Esophagus squamous epithelium (tissue), 5 donors: Measurements from ENCODE around the gene SYTL5. TPM values are rescaled to one million over a fixed set of nuclear protein-coding genes. Genes with fewer than 3 reads are reported as not detected.

Experiments used
- DNase-seq: peaks from one replicate; lab custom pipeline; 2025; lab: John Stamatoyannopoulos, UW
- H3K27ac ChIP-seq, 4 donors: fragments of 200-600 bp; sonication (generic); one replicate each; pipeline ENCODE4 v1.5.1; 2016 to 2019; ENCODE audit warnings: mild to moderate bottlenecking in 1 of 4
- H3K27me3 ChIP-seq, 4 donors: fragments of 200-600 bp; sonication (generic); 1 replicate in 3 of 4; 2 replicates in 1 of 4; pipeline versions ENCODE4 v1.5.1 to v1.6.0; 2017 to 2021; ENCODE audit warnings: antibody characterized with exemption in 1 of 4
- H3K36me3 ChIP-seq, 3 donors: fragments of 200-600 bp; sonication (generic); one replicate each; pipeline ENCODE4 v1.5.1; 2016 to 2019
- H3K4me1 ChIP-seq, 3 donors: fragments of 200-600 bp; sonication (generic); one replicate each; pipeline ENCODE4 v1.5.1; 2017 to 2019
- H3K4me3 ChIP-seq, 4 donors: fragments of 200-600 bp; sonication (generic); 1 replicate in 3 of 4; 2 replicates in 1 of 4; pipeline ENCODE4 v1.5.1; 2016 to 2019; ENCODE audit warnings: mild to moderate bottlenecking in 2 of 4, moderate library complexity in 1 of 4
- H3K9me3 ChIP-seq, 3 donors: fragments of 200-600 bp; sonication (generic); one replicate each; pipeline ENCODE4 v1.5.1; 2016 to 2019
- POLR2A ChIP-seq, 4 donors: fragments of 450-650 bp; IDR thresholded peaks; one replicate each; pipeline ENCODE4 v1.6.1; 2017; ENCODE audit warnings: antibody characterized with exemption in 4 of 4, mild to moderate bottlenecking in 4 of 4, moderate library complexity in 3 of 4
- WGBS, 2 donors: methylation state at CpG; one replicate each; pipeline ENCODE4 v1.1.5; 2018; 5-methylcytosine and 5-hydroxymethylcytosine counted together
- intact Hi-C: fragments of 100-400 bp; cut with DNase I; formaldehyde crosslinking; loops from one replicate; pipeline ENCODE4 v1.15.0; 2022
- total RNA-seq, 4 donors: library from RNA; depleted of rRNA; stranded (reverse); fragments of >200 nt; gene quantifications; one replicate each; pipeline ENCODE4 v1.1.0, GENCODE V29; 2016
- TF ChIP-seq, protein P1 (sequence below), 6 experiments: fragments of 450-650 bp in 4 of 6; fragments of 200-600 bp in 2 of 6; sonication (generic) in 2 of 6; IDR thresholded peaks; one replicate each; pipeline ENCODE4 v1.5.1; 2016 to 2019; ENCODE audit warnings: antibody characterized with exemption in 6 of 6, mild to moderate bottlenecking in 4 of 6, moderate library complexity in 4 of 6
- donor health status: DM: yes; HTN: yes; CAD: no.

SYTL5 gene
- total RNA-seq, 4 donors from 2014 or later, result 0.76 to 8.9 (median 4.8) TPM

DNA sequence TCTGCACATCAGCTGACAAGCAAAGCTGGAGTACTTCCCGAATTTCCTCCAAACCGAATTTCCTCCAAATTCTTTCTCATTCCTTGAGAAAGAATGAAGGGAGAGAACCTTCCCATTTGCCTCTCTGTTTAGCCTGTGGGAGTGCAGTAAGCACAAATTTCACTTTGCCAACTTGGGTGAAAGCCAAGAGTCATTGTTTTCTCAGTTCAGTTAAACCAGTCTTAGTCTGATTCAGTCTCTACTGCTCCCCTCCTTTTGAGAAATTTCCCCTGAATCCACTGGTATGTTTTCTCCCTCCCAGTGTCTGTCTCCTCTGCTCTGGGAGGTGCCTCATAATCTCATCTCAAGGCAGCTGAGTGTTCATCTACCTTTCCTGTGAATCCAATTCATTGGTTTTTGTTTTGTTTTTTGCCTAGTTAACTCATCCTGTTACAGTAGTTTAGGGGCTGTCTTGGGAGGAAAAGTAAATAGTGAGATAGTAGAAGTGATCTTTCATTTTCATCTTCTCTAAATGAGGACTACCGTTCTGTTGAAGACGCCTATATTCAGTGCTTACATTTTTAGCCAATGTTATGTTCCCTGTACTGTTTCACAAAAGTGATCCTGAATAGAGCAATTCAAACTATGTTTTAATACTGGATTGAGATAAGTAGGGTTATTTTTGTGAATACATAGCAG is 49.0 kb downstream of the SYTL5 start:
- TF ChIP-seq POLR2A (IDR thresholded peaks at IDR 0.05), result no peak
- TF ChIP-seq, protein P1, sequence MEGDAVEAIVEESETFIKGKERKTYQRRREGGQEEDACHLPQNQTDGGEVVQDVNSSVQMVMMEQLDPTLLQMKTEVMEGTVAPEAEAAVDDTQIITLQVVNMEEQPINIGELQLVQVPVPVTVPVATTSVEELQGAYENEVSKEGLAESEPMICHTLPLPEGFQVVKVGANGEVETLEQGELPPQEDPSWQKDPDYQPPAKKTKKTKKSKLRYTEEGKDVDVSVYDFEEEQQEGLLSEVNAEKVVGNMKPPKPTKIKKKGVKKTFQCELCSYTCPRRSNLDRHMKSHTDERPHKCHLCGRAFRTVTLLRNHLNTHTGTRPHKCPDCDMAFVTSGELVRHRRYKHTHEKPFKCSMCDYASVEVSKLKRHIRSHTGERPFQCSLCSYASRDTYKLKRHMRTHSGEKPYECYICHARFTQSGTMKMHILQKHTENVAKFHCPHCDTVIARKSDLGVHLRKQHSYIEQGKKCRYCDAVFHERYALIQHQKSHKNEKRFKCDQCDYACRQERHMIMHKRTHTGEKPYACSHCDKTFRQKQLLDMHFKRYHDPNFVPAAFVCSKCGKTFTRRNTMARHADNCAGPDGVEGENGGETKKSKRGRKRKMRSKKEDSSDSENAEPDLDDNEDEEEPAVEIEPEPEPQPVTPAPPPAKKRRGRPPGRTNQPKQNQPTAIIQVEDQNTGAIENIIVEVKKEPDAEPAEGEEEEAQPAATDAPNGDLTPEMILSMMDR (IDR thresholded peaks at IDR 0.05), result no peak
- H3K4me1 ChIP-seq, result peaks cover 0 to 12% (median 0%) of the 10 kb centered on the region in 3 donors
- intact Hi-C loops, result no loop called here
- DNase-seq, result no peak
- peak overlapping the region in 1 of 4 donors; percentile 36 for H3K27ac ChIP-seq
- 35 to 44% methylated on average over 4 of the region's 4 CpGs for WGBS, 2 donors
- H3K36me3 ChIP-seq, result no peaks in the 10 kb centered on the region
- no peaks in the 10 kb centered on the region for H3K9me3 ChIP-seq
- H3K4me3 ChIP-seq, result no peak overlapping the region
- no peaks in the 10 kb centered on the region for H3K27me3 ChIP-seq

DNA sequence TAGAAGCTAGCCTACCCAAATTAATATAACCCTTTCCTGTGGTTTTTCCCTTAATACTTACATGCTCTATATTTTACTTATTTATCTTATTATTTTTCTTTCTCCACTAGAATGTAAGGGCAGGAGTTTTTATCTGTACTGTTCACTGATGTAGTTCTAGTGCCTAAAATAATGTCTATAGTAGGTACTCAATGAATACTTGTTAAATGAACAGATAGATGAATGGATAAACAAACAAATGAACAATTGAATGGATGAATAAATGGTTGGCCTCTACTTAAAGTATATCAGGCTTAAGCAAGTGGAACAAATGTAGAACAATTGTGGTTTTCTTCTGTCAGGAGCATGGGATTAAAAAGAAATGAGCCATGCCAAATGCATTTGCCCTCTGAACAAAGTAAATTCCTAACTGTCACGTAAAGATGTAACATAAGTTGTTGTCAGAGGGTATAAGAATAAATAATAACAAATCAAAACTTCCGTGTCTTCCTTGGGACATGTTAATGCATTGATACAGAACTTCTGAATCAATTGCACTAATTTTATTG is 54.1 kb downstream of the SYTL5 start:
- H3K27me3 ChIP-seq, result no peaks in the 10 kb centered on the region
- no peaks in the 10 kb centered on the region for H3K9me3 ChIP-seq
- TF ChIP-seq, protein P1 (IDR thresholded peaks at IDR 0.05), result no peak
- TF ChIP-seq POLR2A (IDR thresholded peaks at IDR 0.05), result no peak
- H3K27ac ChIP-seq, result no peak overlapping the region
- H3K4me1 ChIP-seq, result peaks cover 0 to 4% (median 0%) of the 10 kb centered on the region in 3 donors
- WGBS, 2 donors, result 54 to 58% methylated on average over 2 of the region's 2 CpGs
- intact Hi-C loops, result no loop called here
- no peak overlapping the region for H3K4me3 ChIP-seq
- DNase-seq, result no peak
- H3K36me3 ChIP-seq, result no peaks in the 10 kb centered on the region

DNA sequence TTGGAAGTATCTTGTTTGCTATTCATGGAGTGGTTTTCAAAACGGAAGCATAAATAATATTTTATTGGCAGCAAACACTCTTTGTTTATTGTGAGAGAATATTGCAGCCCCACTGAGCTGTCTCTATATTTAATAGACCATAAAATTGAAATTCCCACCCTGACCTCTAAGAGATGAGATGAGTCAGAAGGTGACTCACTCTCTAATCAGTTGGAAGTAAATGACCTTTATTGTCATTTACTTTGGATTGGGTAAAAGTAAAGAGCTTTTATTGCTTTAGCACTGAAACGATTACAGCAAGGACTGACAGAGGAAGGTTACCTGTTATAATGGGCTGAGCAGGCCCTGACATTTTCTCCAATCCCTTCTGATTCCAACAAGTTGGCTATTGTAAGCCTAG is 55.0 kb downstream of the SYTL5 start:
- H3K9me3 ChIP-seq, result no peaks in the 10 kb centered on the region
- H3K4me1 ChIP-seq, result peaks cover 0 to 1% (median 0%) of the 10 kb centered on the region in 3 donors
- H3K27me3 ChIP-seq, result no peaks in the 10 kb centered on the region
- H3K4me3 ChIP-seq, result no peak overlapping the region
- no peak overlapping the region for H3K27ac ChIP-seq
- intact Hi-C loops, result no loop called here
- TF ChIP-seq, protein P1 (IDR thresholded peaks at IDR 0.05), result no peak
- TF ChIP-seq POLR2A (IDR thresholded peaks at IDR 0.05), result no peak
- no peaks in the 10 kb centered on the region for H3K36me3 ChIP-seq
- no peak for DNase-seq
- 11 to 31% methylated on average over 2 of the region's 2 CpGs for WGBS, 2 donors

DNA sequence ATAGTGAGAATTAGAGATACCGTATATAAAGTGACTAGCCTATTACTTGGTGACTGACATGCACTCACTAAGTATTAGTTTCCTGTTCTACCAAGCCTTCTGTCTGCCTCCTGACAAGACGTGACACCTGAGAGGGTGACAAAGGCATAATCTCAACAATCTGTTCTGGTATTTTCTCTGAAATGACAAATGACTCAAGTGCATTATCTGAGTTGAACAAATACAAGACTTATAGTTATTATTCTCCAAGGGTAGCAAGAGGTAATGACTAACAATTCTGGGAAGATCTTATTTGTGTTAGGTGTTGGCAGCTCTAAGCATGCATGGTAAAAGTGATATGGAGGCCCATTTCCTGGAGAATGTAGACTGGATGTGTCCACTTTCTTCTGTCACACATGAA is 60.6 kb downstream of the SYTL5 start:
- H3K9me3 ChIP-seq, result no peaks in the 10 kb centered on the region
- peaks cover 0 to 12% (median 0%) of the 10 kb centered on the region in 3 donors for H3K4me1 ChIP-seq
- no peak for DNase-seq
- no peak for TF ChIP-seq POLR2A (IDR thresholded peaks at IDR 0.05)
- TF ChIP-seq, protein P1 (IDR thresholded peaks at IDR 0.05), result no peak
- H3K4me3 ChIP-seq, result no peak overlapping the region
- H3K27ac ChIP-seq, result no peak overlapping the region
- 33 to 80% methylated on average over 1 to 2 of the region's 2 CpGs for WGBS, 2 donors
- no peaks in the 10 kb centered on the region for H3K36me3 ChIP-seq
- intact Hi-C loops, result no loop called here
- H3K27me3 ChIP-seq, result no peaks in the 10 kb centered on the region

DNA sequence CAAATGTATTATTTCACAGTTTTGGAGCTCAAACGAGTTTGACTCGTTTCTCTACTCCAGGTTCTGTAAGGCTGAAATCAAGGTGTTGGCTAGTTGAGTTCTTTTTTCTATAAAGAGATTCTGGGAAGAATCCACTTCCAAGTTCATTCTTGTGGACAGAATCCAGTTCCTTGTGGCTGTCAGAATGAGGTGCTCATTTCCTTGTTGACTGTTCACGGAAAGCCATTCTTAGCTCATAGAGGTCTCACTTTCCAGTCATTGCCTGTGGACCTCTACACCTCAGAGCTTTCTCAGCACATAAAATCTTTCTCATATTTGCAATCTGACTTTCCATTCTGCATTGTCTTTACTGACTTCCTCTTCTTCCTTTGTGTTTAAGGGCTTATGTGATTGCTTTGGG is 62.9 kb downstream of the SYTL5 start:
- Histone ChIP-seq H3K4me1 (peaks cover 0 to 12% (median 0%) of the 10 kb centered on the region in 3 donors), H3K27me3 (no peaks in the 10 kb centered on the region), H3K9me3 (no peaks in the 10 kb centered on the region), H3K36me3 (no peaks in the 10 kb centered on the region), H3K4me3 (no peak overlapping the region), H3K27ac (peak overlapping the region in 1 of 4 donors; percentile 17)
- DNase-seq, result no peak
- TF ChIP-seq POLR2A (IDR thresholded peaks at IDR 0.05), result no peak
- TF ChIP-seq, protein P1 (IDR thresholded peaks at IDR 0.05), result no peak
- intact Hi-C loops, result no loop called here
- 61 to 64% methylated on average over 3 of the region's 3 CpGs for WGBS, 2 donors
